Transverse colon (tissue), 4 donors: ENCODE data around the gene BDKRB2.

Source experiments
- EP300 ChIP-seq: sonication (generic); formaldehyde crosslinking; IDR thresholded peaks from one replicate; pipeline ENCODE4 v1.6.1; 2017; ENCODE audit warnings: antibody characterized with exemption, low read depth
- POLR2A ChIP-seq: fragments of 450-650 bp; IDR thresholded peaks from one replicate; pipeline ENCODE4 v1.6.1; 2016; ENCODE audit warnings: antibody characterized with exemption, mild to moderate bottlenecking, moderate library complexity
- POLR2AphosphoS5 ChIP-seq, 3 donors: sonication (generic); formaldehyde crosslinking; IDR thresholded peaks; one replicate each; pipeline ENCODE4 v1.6.1; 2016; ENCODE audit warnings: antibody characterized with exemption in 3 of 3
- TF ChIP-seq, protein P1 (sequence below), 5 experiments: fragments of 200-600 bp in 3 of 5; fragments of 450-650 bp in 2 of 5; sonication (generic) in 3 of 5; IDR thresholded peaks; 1 replicate in 2 of 5; 2 replicates in 3 of 5; pipeline ENCODE4 v1.5.1; 2016 to 2017; ENCODE audit warnings: antibody characterized with exemption in 5 of 5, inconsistent platforms in 3 of 5, mild to moderate bottlenecking in 2 of 5, moderate library complexity in 1 of 5

DNA sequence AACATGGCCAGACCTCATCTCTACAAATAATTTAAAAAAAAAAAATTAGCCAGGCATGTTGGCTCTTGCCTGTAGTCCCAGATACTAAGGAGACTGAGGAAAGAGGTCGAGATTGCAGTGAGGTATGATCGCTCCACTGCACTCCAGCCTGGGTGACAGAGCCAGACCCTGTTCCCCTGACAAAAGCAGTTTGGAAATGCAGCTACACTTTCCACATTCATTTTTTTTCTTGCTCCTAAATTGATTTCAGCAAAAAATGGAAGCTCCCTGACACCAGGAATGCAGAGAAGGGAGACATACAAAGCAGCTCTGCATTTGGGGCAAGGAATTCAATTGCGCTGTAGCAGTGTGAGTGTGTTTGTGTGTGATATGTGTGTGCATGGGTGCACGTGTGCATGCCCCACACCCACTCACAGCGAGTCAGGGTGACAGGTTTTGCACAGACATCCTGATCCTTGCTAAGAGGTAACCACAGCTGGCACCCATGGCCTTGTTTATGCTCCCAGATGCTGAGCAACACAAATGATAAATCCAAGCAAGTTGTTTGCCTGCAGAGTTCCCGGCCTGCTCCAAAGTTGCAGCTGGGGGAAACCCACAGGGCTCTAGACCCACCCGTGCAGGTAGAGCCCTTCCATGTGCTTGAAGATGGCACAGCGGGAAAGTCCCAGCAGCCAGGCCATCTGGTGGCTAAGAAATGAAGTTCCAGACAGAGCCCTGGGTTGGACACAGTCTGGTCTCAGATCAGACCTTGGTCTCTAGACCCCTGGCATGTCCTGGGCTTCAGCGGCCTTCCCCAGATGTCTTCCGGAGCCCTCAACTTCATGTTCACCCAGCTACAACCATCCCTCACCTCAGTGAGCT lies 25.9 kb upstream of the BDKRB2 start:
- TF ChIP-seq, protein P1, sequence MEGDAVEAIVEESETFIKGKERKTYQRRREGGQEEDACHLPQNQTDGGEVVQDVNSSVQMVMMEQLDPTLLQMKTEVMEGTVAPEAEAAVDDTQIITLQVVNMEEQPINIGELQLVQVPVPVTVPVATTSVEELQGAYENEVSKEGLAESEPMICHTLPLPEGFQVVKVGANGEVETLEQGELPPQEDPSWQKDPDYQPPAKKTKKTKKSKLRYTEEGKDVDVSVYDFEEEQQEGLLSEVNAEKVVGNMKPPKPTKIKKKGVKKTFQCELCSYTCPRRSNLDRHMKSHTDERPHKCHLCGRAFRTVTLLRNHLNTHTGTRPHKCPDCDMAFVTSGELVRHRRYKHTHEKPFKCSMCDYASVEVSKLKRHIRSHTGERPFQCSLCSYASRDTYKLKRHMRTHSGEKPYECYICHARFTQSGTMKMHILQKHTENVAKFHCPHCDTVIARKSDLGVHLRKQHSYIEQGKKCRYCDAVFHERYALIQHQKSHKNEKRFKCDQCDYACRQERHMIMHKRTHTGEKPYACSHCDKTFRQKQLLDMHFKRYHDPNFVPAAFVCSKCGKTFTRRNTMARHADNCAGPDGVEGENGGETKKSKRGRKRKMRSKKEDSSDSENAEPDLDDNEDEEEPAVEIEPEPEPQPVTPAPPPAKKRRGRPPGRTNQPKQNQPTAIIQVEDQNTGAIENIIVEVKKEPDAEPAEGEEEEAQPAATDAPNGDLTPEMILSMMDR (IDR thresholded peaks at IDR 0.05), result no peak
- TF ChIP-seq EP300 (no peak), POLR2AphosphoS5 (IDR thresholded peaks at IDR 0.05) (no peak), POLR2A (no peak)
